NT2/D1 (cell line): ENCODE data around the gene GPHN.

ENCODE experiments used
- DNase-seq: peaks from one replicate; pipeline ENCODE4 v3.0.0-alpha.2; 2011; ENCODE audit warnings: low read depth, low spot score
- H3K27me3 ChIP-seq: 2 replicates; pipeline ENCODE4 v1.6.0; 2011; ENCODE audit warnings: mild to moderate bottlenecking; ENCODE audit not compliant: insufficient read length, insufficient read depth
- H3K36me3 ChIP-seq: 2 replicates; pipeline ENCODE4 v1.6.1; 2011; ENCODE audit warnings: mild to moderate bottlenecking, low read length, mixed read lengths; ENCODE audit not compliant: insufficient read depth, insufficient read length
- H3K4me1 ChIP-seq: 2 replicates; pipeline ENCODE4 v1.5.1; 2011; ENCODE audit not compliant: insufficient read depth, insufficient read length
- H3K4me3 ChIP-seq: 2 replicates; pipeline ENCODE4 v1.5.1; 2011; ENCODE audit warnings: low read depth; ENCODE audit not compliant: insufficient read length
- H3K9ac ChIP-seq: 2 replicates; pipeline ENCODE4 v1.6.0; 2011; ENCODE audit warnings: low read depth; ENCODE audit not compliant: insufficient read length
- H3K9me3 ChIP-seq: 2 replicates; pipeline ENCODE4 v1.5.1; 2011; ENCODE audit warnings: mild to moderate bottlenecking, low read length; ENCODE audit not compliant: insufficient read depth
- SUZ12 ChIP-seq: IDR thresholded peaks from 2 replicates; pipeline ENCODE4 v1.6.1; 2011; ENCODE audit not compliant: insufficient read length, insufficient read depth; ENCODE audit errors: extremely low read depth
- YY1 ChIP-seq: IDR thresholded peaks from 2 replicates; pipeline ENCODE4 v1.6.1; 2011; ENCODE audit not compliant: insufficient read length, insufficient read depth
- ZNF274 ChIP-seq: IDR thresholded peaks from 2 replicates; pipeline ENCODE4 v1.6.1; 2011; ENCODE audit warnings: mild to moderate bottlenecking, low read depth, low read length

The GPHN gene

DNA sequence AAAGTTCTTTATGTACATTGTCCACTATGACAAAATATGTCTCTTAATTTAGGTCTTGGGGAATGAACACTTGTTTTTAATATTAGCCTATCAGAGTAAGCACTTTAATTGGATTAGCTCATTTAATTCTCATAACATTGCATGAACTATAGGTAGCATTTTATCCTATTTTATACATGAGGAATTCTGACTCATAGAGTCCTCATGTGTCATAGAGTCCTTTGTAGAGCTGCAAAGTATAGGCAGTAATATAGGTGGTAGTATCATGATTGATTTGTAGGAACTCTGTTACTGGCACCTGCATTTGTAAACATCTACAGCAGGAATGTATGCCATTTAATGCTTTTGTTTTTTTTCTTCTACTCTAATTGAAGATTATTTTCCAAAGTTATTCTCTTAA is 96.0 kb downstream of the GPHN start:
- H3K4me3 ChIP-seq, result no peak overlapping the region
- no peak for TF ChIP-seq YY1
- TF ChIP-seq ZNF274, result no peak
- no peak for TF ChIP-seq SUZ12
- H3K9ac ChIP-seq, result no peak overlapping the region
- H3K9me3 ChIP-seq, result no peaks in the 10 kb centered on the region
- no peaks in the 10 kb centered on the region for H3K27me3 ChIP-seq
- no peak for DNase-seq
- no peaks in the 10 kb centered on the region for H3K4me1 ChIP-seq
- no peaks in the 10 kb centered on the region for H3K36me3 ChIP-seq

DNA sequence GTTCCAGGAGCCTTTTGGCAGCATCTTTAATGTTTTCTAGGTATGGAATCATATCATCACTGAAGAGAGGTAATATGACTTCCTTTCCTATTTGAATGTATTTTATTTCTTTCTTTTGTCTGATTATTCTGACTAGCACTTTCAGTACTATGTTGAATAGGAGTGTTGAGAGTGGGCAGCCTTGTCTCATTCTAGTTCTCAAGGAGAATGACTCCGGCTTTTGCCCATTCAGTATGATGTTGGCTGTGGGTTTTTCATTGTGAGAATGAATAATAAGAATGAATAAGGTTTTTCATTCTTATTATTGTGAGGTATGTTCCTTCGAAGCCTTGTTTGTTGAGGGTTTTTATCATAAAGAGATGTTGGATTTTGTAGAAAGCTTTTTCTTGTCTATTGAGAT is 98.9 kb downstream of the GPHN start:
- no peak for DNase-seq
- no peaks in the 10 kb centered on the region for H3K9me3 ChIP-seq
- no peaks in the 10 kb centered on the region for H3K4me1 ChIP-seq
- H3K27me3 ChIP-seq, result no peaks in the 10 kb centered on the region
- H3K36me3 ChIP-seq, result no peaks in the 10 kb centered on the region
- H3K4me3 ChIP-seq, result no peak overlapping the region
- no peak overlapping the region for H3K9ac ChIP-seq
- TF ChIP-seq SUZ12, result no peak
- no peak for TF ChIP-seq YY1
- TF ChIP-seq ZNF274, result no peak

DNA sequence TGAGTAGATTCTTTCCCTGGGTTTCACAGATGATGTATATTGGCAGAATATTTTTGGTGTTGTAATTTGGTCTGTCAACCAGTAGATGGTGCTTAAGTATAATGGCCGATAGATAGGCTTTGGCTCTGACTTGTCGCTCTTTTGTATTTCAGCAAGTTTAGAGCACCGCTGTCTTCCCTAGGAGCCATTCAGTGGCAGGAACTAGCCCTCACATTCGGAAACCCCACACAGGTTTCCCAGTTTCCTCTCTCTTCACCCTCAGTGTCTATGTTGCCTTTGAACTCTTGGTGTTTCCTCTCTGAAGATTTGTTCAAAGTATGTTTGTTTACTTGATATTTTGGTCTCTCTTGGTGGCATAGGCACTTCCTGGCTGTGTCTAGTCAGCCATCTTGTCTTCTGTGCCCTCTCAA is 102.2 kb downstream of the GPHN start:
- H3K9ac ChIP-seq, result no peak overlapping the region
- H3K36me3 ChIP-seq, result no peaks in the 10 kb centered on the region
- no peak for TF ChIP-seq SUZ12
- no peak for TF ChIP-seq YY1
- no peak for TF ChIP-seq ZNF274
- no peak for DNase-seq
- no peaks in the 10 kb centered on the region for H3K4me1 ChIP-seq
- no peaks in the 10 kb centered on the region for H3K9me3 ChIP-seq
- H3K27me3 ChIP-seq, result no peaks in the 10 kb centered on the region
- H3K4me3 ChIP-seq, result no peak overlapping the region

DNA sequence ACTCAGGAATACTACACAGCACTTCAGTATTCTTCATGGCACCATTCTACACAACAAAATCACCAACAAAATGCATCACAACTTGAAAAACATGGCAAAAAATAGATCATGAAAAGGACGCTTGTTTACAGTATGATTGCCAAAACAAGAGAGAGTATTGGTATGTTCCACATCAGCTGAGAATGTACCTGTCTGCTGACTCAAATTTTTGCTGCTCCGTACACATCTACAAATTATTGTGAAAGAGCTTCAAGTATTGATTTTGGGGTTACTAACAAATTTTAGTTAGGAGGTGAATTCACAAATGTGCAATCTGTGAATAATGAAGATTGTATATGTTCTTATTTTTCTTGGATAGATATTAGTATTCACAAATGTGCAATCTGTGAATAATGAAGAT is 105.4 kb downstream of the GPHN start:
- TF ChIP-seq SUZ12, result no peak
- TF ChIP-seq YY1, result no peak
- TF ChIP-seq ZNF274, result no peak
- H3K36me3 ChIP-seq, result no peaks in the 10 kb centered on the region
- H3K4me1 ChIP-seq, result no peaks in the 10 kb centered on the region
- H3K27me3 ChIP-seq, result no peaks in the 10 kb centered on the region
- DNase-seq, result no peak
- H3K4me3 ChIP-seq, result no peak overlapping the region
- no peaks in the 10 kb centered on the region for H3K9me3 ChIP-seq
- no peak overlapping the region for H3K9ac ChIP-seq

DNA sequence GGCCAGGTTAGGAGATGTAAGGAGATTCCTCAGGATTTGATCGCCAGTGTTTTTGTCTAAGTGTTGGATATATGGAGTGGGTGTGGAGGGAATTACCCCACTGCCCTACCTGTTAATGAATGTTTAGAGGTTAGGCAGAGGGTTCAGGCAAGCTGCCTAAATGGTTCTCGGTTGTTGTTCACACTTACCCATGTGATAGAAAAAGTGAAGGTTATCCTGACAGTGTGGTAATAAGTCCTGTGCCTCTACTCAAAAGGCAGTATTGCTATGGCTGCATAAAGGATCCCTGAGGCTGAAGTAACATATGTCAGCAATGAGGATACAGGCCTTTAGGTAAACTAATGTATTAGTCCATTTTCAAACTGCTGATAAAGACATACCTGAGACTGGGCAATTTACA is 112.0 kb downstream of the GPHN start:
- Histone ChIP-seq H3K4me1 (no peaks in the 10 kb centered on the region), H3K9ac (no peak overlapping the region), H3K9me3 (peaks cover 10% of the 10 kb centered on the region; the same call in 1 of the 2 replicates), H3K36me3 (no peaks in the 10 kb centered on the region), H3K4me3 (no peak overlapping the region), H3K27me3 (no peaks in the 10 kb centered on the region)
- TF ChIP-seq ZNF274 (no peak), YY1 (no peak), SUZ12 (no peak)
- no peak for DNase-seq

DNA sequence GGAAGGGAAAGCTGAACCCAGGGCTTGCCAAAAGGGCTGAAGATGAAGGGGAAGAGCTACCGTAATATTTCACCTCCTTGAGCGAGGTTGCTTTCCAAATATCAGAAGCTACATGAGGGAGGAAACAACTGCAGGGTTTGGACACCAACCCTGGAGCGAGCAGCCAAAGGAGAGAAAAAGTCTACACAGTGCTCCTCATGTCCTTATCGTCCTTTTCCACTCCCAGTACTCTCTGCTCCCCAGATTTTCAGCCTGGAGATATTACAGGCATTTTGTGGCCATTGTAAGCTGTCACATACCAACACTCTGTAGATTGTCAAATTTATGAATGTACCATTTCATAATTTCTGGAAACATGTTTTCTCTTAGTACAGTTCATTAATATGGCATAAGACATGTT is 115.9 kb downstream of the GPHN start:
- TF ChIP-seq YY1 (no peak), ZNF274 (no peak), SUZ12 (no peak)
- H3K4me1 ChIP-seq, result no peaks in the 10 kb centered on the region
- no peak for DNase-seq
- H3K36me3 ChIP-seq, result no peaks in the 10 kb centered on the region
- H3K9me3 ChIP-seq, result peaks cover 10% of the 10 kb centered on the region; the same call in 1 of the 2 replicates
- no peak overlapping the region for H3K4me3 ChIP-seq
- no peak overlapping the region for H3K9ac ChIP-seq
- H3K27me3 ChIP-seq, result no peaks in the 10 kb centered on the region

DNA sequence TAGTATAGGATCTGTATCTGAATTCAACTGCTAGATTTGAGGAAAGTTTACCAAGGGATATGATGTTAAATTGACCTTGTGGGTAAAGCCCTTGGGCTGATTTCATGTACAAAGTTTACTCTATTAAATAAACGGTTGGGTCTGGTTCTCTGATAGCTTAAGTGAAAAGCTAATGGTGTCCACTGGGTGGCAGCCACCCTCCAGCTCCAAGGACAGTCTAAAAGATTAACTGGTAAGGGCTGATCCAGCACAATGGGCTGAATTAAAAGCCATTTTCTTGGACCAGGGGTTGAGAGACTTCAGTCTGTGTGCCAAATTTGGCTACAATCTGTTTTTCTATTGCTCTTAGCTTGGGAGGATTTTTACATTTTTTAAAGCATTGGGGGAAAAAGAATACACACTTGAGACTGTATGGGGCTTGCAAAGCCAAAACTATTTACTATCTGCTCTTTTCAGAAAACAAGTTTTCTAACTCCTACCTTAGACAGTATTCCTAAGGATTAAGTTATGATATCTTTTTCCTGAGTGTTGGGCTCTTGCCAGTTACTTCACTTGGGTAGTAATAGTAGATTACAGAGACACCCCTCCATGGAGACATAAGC is 116.5 kb downstream of the GPHN start:
- no peaks in the 10 kb centered on the region for H3K36me3 ChIP-seq
- DNase-seq, result peak; percentile 18

More for the DNA sequence above, 116.5 kb downstream of the GPHN start:
- H3K4me3 ChIP-seq, result no peak overlapping the region
- no peaks in the 10 kb centered on the region for H3K4me1 ChIP-seq
- TF ChIP-seq ZNF274, result no peak
- TF ChIP-seq SUZ12, result no peak
- no peak for TF ChIP-seq YY1
- no peaks in the 10 kb centered on the region for H3K27me3 ChIP-seq
- no peak overlapping the region for H3K9ac ChIP-seq
- H3K9me3 ChIP-seq, result peaks cover 10% of the 10 kb centered on the region; the same call in 1 of the 2 replicates
